HG03520 (cell line): ENCODE data around the gene PPM1K.
A peak's percentile ranks its signal among the peaks of the same experiment; 100 is the strongest.
"Not testable (repeated sequence)": the region's sequence is repeated elsewhere in the genome, so short reads cannot be mapped to it uniquely, and the experiment has no call there.

Source experiments
- ATAC-seq: cut with Tn5 transposase; IDR thresholded peaks from one replicate; pipeline ENCODE4 v1.9.1; 2021; ENCODE audit warnings: mild to moderate bottlenecking, moderate library complexity; ENCODE audit not compliant: unreplicated experiment

Gene PPM1K

DNA sequence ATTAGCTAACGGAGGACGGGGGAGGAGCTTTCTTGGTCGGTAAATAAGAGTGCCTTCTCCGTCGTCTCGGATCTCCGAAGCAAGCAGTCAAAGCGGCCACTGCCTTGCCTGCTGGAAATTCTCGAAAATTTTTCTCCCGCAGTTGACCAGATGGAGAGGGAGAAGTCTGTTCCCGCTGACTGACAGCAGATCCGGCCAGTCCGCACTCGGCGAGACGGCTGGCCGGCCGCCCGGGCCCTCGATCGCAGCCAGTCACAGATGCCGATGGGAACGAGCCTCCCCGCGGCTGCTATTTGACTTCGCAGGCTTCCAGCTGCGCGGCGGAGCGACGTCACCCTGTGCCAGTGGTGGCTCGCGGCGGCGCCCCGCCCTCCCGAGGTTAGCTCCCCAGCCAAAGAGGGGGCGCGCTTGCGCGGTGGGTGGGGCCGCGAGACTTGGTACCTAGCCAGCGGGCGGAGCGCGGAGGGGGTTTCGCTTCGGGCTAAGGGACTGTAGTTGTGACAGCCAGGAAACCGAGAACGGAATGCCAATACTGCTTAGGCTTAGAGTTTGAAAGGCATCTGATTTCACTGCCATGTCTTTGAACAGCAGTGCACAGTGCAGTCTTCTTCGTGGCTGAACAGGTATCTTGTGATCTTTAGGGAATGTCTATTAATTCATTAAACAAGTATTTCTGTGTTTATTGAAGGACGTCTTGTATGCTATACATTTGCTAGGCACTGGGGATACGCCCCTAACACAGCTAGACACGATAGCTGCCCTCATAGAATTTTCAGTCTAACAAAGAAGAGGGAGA is at the start of gene PPM1K:
Gene PPM1K (minus strand): TSS at position 123 of the 796 bp plus-strand sequence. CDS start 5,978 bp downstream, outside the sequence.
- ATAC-seq = peak; percentile 81

- no peak for ATAC-seq
Measured at GRCh38 chr4:88333741-88334405, 49.5 kb upstream of the PPM1K start.

- no peak for ATAC-seq
Measured at GRCh38 chr4:88327665-88328064, 43.3 kb upstream of the PPM1K start.

DNA sequence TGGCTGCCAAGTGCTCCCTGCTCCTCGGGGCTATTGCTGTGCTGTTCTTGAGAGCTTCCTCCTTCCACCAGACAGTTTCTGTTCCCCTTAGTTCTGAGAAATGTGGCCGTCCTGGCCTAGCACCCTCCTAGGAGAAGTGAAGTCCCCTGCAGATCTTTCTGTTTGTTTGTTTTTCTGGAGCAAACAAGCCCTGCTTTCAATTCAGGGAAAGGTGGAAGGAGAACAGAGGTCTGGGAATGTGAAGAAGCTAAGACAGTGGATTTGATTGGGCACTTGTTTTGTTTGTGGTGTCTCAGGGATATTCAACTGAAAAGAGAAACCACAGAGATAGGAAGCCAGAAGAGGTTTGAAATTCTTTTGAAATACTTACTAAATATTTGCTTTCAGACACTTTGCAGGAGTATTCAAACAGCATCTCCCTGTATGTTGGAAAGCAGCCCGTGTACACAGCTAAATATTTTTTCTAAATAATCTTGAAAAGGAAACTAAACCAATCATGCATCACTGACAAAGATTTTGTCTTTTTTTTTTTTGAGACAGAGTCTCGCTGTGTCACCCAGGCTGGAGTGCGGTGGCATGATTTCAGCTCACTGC is 36.5 kb upstream of the PPM1K start:
- ATAC-seq = peak; percentile 98

- peak; percentile 43 for ATAC-seq
Measured at GRCh38 chr4:88320224-88320779, 35.9 kb upstream of the PPM1K start.

- ATAC-seq = no peak
Measured at GRCh38 chr4:88318751-88319350, 34.5 kb upstream of the PPM1K start.

DNA sequence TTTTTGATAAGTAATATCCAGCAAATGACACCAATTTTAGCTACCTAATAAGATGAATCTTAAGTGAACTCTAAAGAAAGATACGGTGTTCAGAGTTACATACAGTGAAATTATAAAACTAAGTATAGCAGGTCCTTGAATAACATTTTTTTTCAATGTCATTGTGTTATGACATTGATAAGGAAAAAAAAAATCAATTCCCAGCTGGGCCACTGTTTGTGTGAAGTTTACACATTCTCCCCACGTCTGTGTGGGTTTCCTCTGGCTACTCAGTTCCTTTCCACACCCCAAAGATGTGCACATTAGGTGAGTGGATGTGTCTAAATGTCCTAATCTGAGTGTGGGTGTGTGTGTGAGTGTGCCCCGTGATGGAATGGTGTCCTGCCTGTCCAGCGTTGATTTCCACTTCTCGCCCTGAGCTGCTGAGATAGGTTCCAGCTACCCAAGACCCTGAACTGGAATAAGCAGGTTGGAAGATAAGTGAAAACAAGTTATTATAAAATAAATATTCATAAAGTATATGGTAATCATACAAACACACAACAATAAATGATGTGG is 31.2 kb upstream of the PPM1K start:
- ATAC-seq = no peak

DNA sequence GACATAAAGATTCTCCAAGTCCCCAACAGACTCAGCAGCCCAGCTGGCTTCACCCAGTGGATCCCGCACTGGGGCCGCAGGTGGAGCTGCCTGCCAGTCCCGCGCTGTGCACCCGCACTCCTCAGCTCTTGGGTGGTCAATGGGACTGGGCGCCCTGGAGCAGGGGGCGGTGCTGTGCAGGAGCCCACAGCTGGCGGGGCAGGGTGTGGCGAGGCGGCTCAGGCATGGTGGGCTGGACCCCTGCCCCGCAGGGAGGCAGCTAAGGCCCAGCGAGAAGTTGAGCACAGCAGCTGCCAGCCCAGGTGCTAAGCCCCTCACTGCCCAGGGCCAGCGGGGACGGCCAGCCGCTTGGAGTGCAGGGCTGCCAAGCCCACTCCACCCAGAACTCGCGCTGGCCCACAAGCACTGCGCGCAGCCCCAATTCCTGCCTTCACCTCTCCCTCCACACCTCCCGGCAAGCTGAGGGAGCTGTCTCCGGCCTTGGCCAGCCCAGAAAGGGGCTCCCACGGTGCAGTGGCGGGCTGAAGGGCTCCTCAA is 28.8 kb upstream of the PPM1K start:
- not testable (repeated sequence) for ATAC-seq

- no peak for ATAC-seq
Measured at GRCh38 chr4:88308587-88308986, 24.2 kb upstream of the PPM1K start.

DNA sequence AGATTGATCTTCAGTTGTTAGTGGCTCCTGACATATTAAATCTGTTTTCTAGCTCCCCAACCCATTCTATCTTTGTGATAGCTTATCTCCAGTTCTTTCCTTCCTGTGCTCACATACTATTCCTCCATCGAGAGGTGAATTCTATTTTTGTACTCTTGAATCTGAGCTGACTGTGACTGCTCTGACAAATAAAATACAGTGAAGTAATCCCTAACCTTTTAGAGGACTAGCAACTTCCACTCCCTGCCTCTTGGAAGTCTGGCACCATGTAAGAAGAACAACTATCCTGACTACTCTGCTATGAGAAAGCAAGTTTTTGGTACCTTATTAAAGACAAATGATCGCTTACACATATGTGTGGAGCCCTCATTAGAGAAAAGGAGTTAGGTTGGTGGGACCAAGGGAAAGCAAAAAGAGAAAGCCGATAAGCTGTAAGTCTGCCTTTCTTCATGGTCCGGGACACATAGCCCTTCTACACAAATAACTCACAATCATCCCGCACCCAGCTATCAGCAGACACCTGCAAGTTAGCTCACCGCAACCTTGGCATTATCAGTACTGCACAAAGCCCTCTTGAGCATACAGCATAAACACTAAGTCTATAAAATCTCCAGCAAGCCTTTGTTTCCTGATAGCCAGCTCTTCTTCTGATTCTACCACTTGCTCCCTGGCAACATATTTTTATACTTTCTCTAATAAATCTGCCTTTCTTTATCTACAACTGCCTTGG is 13.5 kb upstream of the PPM1K start:
- no peak for ATAC-seq

GRCh38 chr4:88297212-88297516 is 12.8 kb upstream of the PPM1K start:
- no peak for ATAC-seq

DNA sequence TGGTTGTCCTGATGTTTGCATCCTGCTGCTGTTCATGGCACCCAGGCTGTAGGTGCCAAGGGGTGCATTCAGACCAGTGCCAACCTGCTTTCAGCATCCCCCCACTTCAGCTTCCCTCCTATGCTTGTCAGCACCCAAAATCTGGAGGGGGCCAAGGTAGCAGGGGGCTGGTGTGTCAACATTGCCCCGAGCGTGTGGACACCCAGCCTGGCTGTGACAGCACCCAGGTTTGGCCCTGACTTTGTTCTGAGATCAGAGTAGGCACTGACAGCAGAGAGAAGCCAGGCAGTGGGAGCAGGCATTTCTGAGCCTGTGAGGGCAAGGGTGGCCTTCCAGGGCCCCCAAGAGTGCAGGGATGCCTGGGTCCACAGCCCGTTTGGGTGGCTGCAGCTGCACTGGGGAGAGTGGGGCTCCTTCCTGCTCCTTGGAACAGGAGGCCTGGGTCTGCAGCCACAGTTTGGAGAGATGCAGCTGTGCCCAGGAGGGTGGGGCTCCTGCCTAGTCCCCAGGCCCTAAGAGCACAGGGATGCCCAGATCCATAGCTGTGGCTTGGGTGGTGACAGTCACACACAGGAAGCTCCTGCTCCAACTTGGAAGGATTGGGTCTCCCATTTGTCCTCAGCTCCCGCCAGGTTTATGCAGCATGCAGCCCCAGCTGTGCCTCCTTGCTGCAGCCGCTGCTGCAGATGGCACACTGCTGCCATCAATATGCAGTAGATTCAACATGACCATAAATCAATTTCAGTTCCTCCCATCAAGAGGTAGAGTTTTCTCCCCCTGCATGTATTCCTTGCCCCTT is 12.3 kb upstream of the PPM1K start:
- ATAC-seq = no peak

DNA sequence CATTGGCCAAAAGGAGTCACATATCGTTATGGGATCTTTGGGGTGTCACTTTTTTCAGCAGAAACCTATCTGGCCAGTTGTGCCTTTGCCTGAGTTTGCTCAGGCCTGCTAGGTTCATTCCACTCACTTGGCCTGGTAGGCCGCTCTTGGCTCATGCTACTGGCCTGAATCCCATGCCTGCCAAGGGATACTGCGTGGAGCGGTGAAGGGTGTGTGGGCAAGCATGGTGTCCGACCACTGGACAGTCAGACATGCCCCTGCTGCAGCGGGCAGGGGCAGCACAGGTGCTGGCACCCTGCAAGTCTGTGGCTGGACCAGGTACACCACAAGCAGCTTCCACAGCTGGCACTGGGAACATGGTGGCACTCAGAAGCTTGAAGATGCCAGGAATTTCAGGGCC is 11.3 kb upstream of the PPM1K start:
- ATAC-seq = no peak

GRCh38 chr4:88291003-88291402 is 6.6 kb upstream of the PPM1K start:
- no peak for ATAC-seq

- ATAC-seq = no peak
Measured at GRCh38 chr4:88286897-88287296, 2.5 kb upstream of the PPM1K start.

- no peak for ATAC-seq
Measured at GRCh38 chr4:88285235-88285653, 883 bp upstream of the PPM1K start.

DNA sequence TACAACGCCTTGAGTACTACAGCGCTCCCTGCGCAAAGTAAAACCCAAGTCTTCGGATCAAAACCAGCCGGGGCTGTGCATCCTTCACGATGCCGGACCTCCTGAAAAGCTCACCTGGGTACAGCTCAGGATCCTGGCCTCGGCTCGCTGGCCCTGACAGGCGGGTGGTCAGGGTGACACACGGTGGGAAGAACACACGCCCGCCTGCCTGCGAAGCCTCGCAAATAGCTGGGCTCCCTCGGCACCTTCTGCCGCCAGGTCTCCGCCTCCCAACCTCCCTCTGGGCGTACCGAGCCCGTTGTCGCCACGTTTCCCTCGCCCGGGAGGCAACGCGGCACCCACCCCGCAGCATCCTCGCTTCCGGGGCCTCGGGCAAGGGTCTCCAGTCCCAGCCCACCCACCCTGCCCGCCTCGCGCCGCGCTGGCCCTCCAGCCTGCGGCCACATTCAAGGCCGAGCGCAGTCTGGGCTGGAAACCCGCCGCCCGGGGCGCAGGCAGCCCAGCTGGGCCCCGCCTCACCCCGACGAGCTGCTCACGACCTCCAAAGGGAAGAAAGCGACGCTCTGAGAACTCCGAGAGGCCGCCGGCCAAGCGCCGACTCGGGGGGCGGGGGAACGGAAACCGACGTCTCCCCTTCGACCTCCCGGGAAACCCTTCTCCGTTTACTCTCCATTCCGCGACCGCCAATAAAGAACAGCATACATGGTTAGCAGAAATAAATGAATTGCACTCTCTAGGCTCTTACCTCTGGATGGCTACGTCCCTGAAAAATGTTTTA is 511 bp downstream of the PPM1K start:
- ATAC-seq = peak; percentile 18

DNA sequence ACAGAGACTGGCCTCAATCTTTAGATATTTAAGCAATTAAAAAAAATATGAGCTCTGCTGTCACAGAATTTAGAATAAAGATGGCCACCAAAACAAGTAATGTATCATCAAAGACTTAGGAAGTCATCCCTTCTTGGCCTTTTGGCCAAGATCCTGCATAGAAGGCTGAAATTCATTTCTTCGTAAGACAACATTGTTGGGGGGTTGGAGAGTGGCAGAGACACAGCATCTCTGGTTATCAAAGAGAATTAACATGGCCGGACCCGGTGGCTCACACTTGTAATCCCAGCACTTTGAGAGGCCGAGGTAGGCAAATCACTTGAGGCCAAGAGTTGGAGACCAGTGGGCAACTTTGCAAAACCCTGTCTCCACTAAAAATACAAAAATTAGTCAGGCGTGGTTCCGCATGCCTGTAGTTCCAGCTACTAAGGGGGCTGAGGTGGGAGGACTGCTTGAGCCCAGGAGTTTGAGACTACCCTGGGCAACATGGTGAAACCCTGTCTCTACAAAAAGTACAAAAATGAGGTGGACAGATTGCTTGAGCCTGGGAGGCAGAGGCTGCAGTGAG is 4.0 kb downstream of the PPM1K start:
- no peak for ATAC-seq
